Keratinocyte (primary cell): Measurements from ENCODE around the gene MYO9A.

Experiments
- CTCF ChIP-seq, 3 experiments: IDR thresholded peaks in 1 of 3; conservative IDR thresholded peaks in 1 of 3; optimal IDR thresholded peaks in 1 of 3; 2 replicates in 2 of 3; 3 replicates in 1 of 3; pipeline versions ENCODE3 to v1.5.1; 2011; ENCODE audit warnings: low read length in 3 of 3, mild to moderate bottlenecking in 3 of 3, moderate library complexity in 2 of 3, control low read depth in 1 of 3, inconsistent platforms in 1 of 3; ENCODE audit not compliant: insufficient read depth in 2 of 3; ENCODE audit errors: extremely low read depth in 1 of 3
- EZH2 ChIP-seq: IDR thresholded peaks from one replicate; pipeline ENCODE4 v1.6.1; 2012; ENCODE audit warnings: inconsistent platforms, mild to moderate bottlenecking, low read length, moderate library complexity

- TF ChIP-seq CTCF (optimal IDR thresholded peaks at IDR 0.05 in 1 of 3, IDR thresholded peaks at IDR 0.05 in 1 of 3, conservative IDR thresholded peaks at IDR 0.05 in 1 of 3; ENCODE audit: extremely low read depth in 1 of 3, insufficient read depth in 2 of 3, low read length in 3 of 3), result no peak
- TF ChIP-seq EZH2, result no peak
These were observed 54.8 kb downstream of the MYO9A start for GRCh38 chr15:72063186-72063585.
